Measurements from ENCODE around the gene PKHD1. TPM values are rescaled to one million over a fixed set of nuclear protein-coding genes. Genes with fewer than 3 reads are reported as not detected.
A peak's percentile ranks its signal among the peaks of the same experiment; 100 is the strongest.

PKHD1 gene
- total and polyA plus RNA-seq, 2 experiments from 2014 or later, result 0.47 to 3.3 TPM

GRCh38 chr6:52063584-52064344 lies 23.6 kb downstream of the PKHD1 start:
- H4K20me1 ChIP-seq (ENCODE audit: insufficient read depth, poor library complexity, severe bottlenecking), result no peaks in the 10 kb centered on the region
- no peaks in the 10 kb centered on the region for H3K9me2 ChIP-seq (replicated peaks; ENCODE audit: insufficient read depth)
- H3K79me2 ChIP-seq, result no peaks in the 10 kb centered on the region
- peak; percentile 73 for DNase-seq (ENCODE audit: low spot score)
- peak overlapping the region; percentile 50 for H2AFZ ChIP-seq
- H3K4me1 ChIP-seq (ENCODE audit: insufficient read depth), result no peaks in the 10 kb centered on the region
- H3K27me3 ChIP-seq, result no peaks in the 10 kb centered on the region
- H3K36me3 ChIP-seq (replicated peaks; ENCODE audit: insufficient read depth, low read depth), result no peaks in the 10 kb centered on the region
- peak overlapping the region; percentile 49 for H3K4me2 ChIP-seq
- H3K27ac ChIP-seq, result no peak overlapping the region
- no peak for TF ChIP-seq EZH2phosphoT487 (IDR thresholded peaks at IDR 0.05; ENCODE audit: low read depth, severe bottlenecking, unreplicated experiment)
- TF ChIP-seq EZH2 (IDR thresholded peaks at IDR 0.05; ENCODE audit: borderline replicate concordance), result no peak
- TF ChIP-seq CTCF (IDR thresholded peaks at IDR 0.05; ENCODE audit: poor library complexity), result peak; percentile 56
- WGBS (ENCODE audit: low lambda C conversion rate, missing lambda C conversion rate), result 22% methylated on average over 5 of the region's 5 CpGs
- no peaks in the 10 kb centered on the region for H3K9me3 ChIP-seq (ENCODE audit: low read depth)
- no peak overlapping the region for H3K4me3 ChIP-seq

GRCh38 chr6:52061481-52061880 lies 25.9 kb downstream of the PKHD1 start:
- no peaks in the 10 kb centered on the region for H3K27me3 ChIP-seq
- no peaks in the 10 kb centered on the region for H3K9me3 ChIP-seq (ENCODE audit: low read depth)
- no peaks in the 10 kb centered on the region for H3K36me3 ChIP-seq (replicated peaks; ENCODE audit: insufficient read depth, low read depth)
- no peak overlapping the region for H3K4me2 ChIP-seq
- H3K4me1 ChIP-seq (ENCODE audit: insufficient read depth), result no peaks in the 10 kb centered on the region
- H3K27ac ChIP-seq, result no peak overlapping the region
- TF ChIP-seq EZH2 (IDR thresholded peaks at IDR 0.05; ENCODE audit: borderline replicate concordance) (no peak), EZH2phosphoT487 (IDR thresholded peaks at IDR 0.05; ENCODE audit: low read depth, severe bottlenecking, unreplicated experiment) (no peak), CTCF (IDR thresholded peaks at IDR 0.05; ENCODE audit: poor library complexity) (no peak)
- H4K20me1 ChIP-seq (ENCODE audit: insufficient read depth, poor library complexity, severe bottlenecking), result no peaks in the 10 kb centered on the region
- 91% methylated on average over 3 of the region's 3 CpGs for WGBS (ENCODE audit: low lambda C conversion rate, missing lambda C conversion rate)
- H3K79me2 ChIP-seq, result no peaks in the 10 kb centered on the region
- H3K9me2 ChIP-seq (replicated peaks; ENCODE audit: insufficient read depth), result no peaks in the 10 kb centered on the region
- no peak for DNase-seq (ENCODE audit: low spot score)
- no peak overlapping the region for H2AFZ ChIP-seq
- H3K4me3 ChIP-seq, result no peak overlapping the region

DNA sequence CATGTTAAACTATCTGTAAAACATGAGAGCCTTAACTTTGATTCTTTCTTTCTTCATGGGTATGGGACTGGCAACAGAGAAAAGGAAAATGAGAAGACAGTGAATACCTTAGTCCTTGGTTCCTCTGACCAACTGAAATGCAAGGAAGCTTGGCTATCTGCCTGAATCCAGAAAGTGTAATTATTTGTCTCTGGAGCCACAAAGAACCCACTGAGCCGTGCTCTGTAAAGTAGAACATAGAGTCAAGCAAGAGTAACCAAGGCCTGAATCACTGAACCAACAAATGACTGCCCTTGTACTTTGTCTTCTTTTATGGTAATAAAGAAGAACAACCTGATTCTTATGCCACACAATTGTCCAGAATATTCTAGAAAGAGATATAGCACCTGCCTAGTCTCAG lies 27.6 kb downstream of the PKHD1 start:
- H3K27me3 ChIP-seq, result no peaks in the 10 kb centered on the region
- H3K9me3 ChIP-seq (ENCODE audit: low read depth), result no peaks in the 10 kb centered on the region
- H4K20me1 ChIP-seq (ENCODE audit: insufficient read depth, poor library complexity, severe bottlenecking), result no peaks in the 10 kb centered on the region
- no peak overlapping the region for H3K27ac ChIP-seq
- no peak overlapping the region for H3K4me2 ChIP-seq
- no peak overlapping the region for H2AFZ ChIP-seq
- H3K4me1 ChIP-seq (ENCODE audit: insufficient read depth), result no peaks in the 10 kb centered on the region
- no peak for DNase-seq (ENCODE audit: low spot score)
- H3K4me3 ChIP-seq, result no peak overlapping the region
- WGBS (ENCODE audit: low lambda C conversion rate, missing lambda C conversion rate), result 64% methylated on average over 1 of the region's 1 CpG
- H3K9me2 ChIP-seq (replicated peaks; ENCODE audit: insufficient read depth), result no peaks in the 10 kb centered on the region
- H3K79me2 ChIP-seq, result no peaks in the 10 kb centered on the region
- H3K36me3 ChIP-seq (replicated peaks; ENCODE audit: insufficient read depth, low read depth), result no peaks in the 10 kb centered on the region
- no peak for TF ChIP-seq EZH2 (IDR thresholded peaks at IDR 0.05; ENCODE audit: borderline replicate concordance)
- no peak for TF ChIP-seq CTCF (IDR thresholded peaks at IDR 0.05; ENCODE audit: poor library complexity)
- no peak for TF ChIP-seq EZH2phosphoT487 (IDR thresholded peaks at IDR 0.05; ENCODE audit: low read depth, severe bottlenecking, unreplicated experiment)

All from hepatocyte (in vitro differentiated cells).